ENCODE data around the gene R3HDM4. TPM values are rescaled to one million over a fixed set of nuclear protein-coding genes. Genes with fewer than 3 reads are reported as not detected.

R3HDM4 gene
- total and polyA plus RNA-seq, 9 of the 15 experiments (the other 6 are each of a cell fraction or from before 2014, with no cell fraction given) = 3.2 to 154 (median 59.0) TPM

GRCh38 chr19:917323-918151 lies 4.5 kb upstream of the R3HDM4 start, which contains the start of gene KISS1R (continued):
- TF ChIP-seq CHD7 (IDR thresholded peaks at IDR 0.05; ENCODE audit: low read depth, low read length) (no peak), DNMT1 (IDR thresholded peaks at IDR 0.05) (no peak), IRF2 (CRISPR knock-in tag; IDR thresholded peaks at IDR 0.05) (no peak; the same call in 1 of the 2 replicates), SUPT5H (IDR thresholded peaks at IDR 0.05) (0 out of 2 replicates have a peak, but pooled peaks have one; percentile 49), COPS2 (conservative IDR thresholded peaks at IDR 0.05) (no peak), ZNF3 (CRISPR knock-in tag; IDR thresholded peaks at IDR 0.05) (no peak), GABPB1 (CRISPR knock-in tag; IDR thresholded peaks at IDR 0.05) (peak; percentile 71), SIRT6 (IDR thresholded peaks at IDR 0.05; ENCODE audit: low read depth, low read length) (no peak), HNRNPL (IDR thresholded peaks at IDR 0.05; ENCODE audit: low read depth, low read length) (peak; percentile 96), GTF3C2 (IDR thresholded peaks at IDR 0.05; ENCODE audit: borderline replicate concordance, extremely low read depth, insufficient read length) (peak; percentile 85)
- TF ChIP-seq, protein P1, sequence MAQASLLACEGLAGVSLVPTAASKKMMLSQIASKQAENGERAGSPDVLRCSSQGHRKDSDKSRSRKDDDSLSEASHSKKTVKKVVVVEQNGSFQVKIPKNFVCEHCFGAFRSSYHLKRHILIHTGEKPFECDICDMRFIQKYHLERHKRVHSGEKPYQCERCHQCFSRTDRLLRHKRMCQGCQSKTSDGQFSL (CRISPR knock-in tag; IDR thresholded peaks at IDR 0.05) = peak; percentile 88
- TF ChIP-seq, protein P1 (tag; IDR thresholded peaks at IDR 0.05) = peak in 1 of 2 experiments; percentile 7; a peak in 1 of 4 replicates

Measured in K562 (cell line).